OCI-LY1 (cell line): Measurements from ENCODE around the gene COQ9.

Source experiments
- H2AFZ ChIP-seq: fragments of 200-600 bp; sonication (generic), shearing (Covaris generic); 2 replicates; pipeline ENCODE4 v1.6.0; 2014; ENCODE audit warnings: antibody characterized with exemption, mild to moderate bottlenecking, low read length
- H3F3A ChIP-seq: fragments of 200-600 bp; sonication (generic), shearing (Covaris generic); 2 replicates; pipeline ENCODE4 v1.6.0; 2014; ENCODE audit warnings: mild to moderate bottlenecking, antibody characterized with exemption, low read length, moderate library complexity; ENCODE audit not compliant: insufficient read depth
- H3K27ac ChIP-seq: fragments of 200-600 bp; sonication (generic); 2 replicates; pipeline ENCODE4 v1.5.1; 2014; ENCODE audit warnings: low read length, mixed run types, mild to moderate bottlenecking, low read depth; ENCODE audit not compliant: poor library complexity, severe bottlenecking
- H3K27me3 ChIP-seq: fragments of 200-600 bp; sonication (generic); 2 replicates; pipeline ENCODE4 v1.6.0; 2014; ENCODE audit warnings: antibody characterized with exemption, mild to moderate bottlenecking, low read length, moderate library complexity; ENCODE audit not compliant: insufficient read depth
- H3K36me3 ChIP-seq: fragments of 200-600 bp; sonication (generic); 2 replicates; pipeline ENCODE4 v1.6.1; 2014; ENCODE audit warnings: mild to moderate bottlenecking, antibody characterized with exemption, low read length, moderate library complexity, mixed read lengths; ENCODE audit not compliant: insufficient read depth
- H3K4me1 ChIP-seq: fragments of 200-600 bp; sonication (generic); 2 replicates; pipeline ENCODE4 v1.5.1; 2014; ENCODE audit warnings: mild to moderate bottlenecking, low read length, moderate library complexity; ENCODE audit not compliant: insufficient read depth, severe bottlenecking
- H3K4me2 ChIP-seq: fragments of 200-600 bp; sonication (generic), shearing (Covaris generic); 2 replicates; pipeline ENCODE4 v1.6.1; 2014; ENCODE audit warnings: low read length
- H3K4me3 ChIP-seq: fragments of 200-600 bp; sonication (generic); 2 replicates; pipeline ENCODE4 v1.5.1; 2014; ENCODE audit warnings: low read length, low read depth, mild to moderate bottlenecking, mixed read lengths; ENCODE audit not compliant: poor library complexity, severe bottlenecking
- H3K79me2 ChIP-seq: fragments of 200-600 bp; shearing (Covaris generic); 2 replicates; pipeline ENCODE4 v1.6.1; 2016; ENCODE audit warnings: mixed run types, low read length, mixed read lengths; ENCODE audit not compliant: insufficient read depth
- H3K9ac ChIP-seq: fragments of 200-600 bp; sonication (generic), shearing (Covaris generic); 2 replicates; pipeline ENCODE4 v1.6.1; 2014; ENCODE audit warnings: mild to moderate bottlenecking, low read length, mixed read lengths
- H3K9me2 ChIP-seq: fragments of 200-600 bp; sonication (generic), shearing (Covaris generic); 2 replicates; pipeline ENCODE4 v1.6.1; 2014; ENCODE audit warnings: low read depth, mild to moderate bottlenecking, low read length, mixed read lengths
- H3K9me3 ChIP-seq: fragments of 200-600 bp; shearing (Covaris generic); 2 replicates; pipeline ENCODE4 v1.6.1; 2014; ENCODE audit warnings: low read length, mixed read lengths
- H4K20me1 ChIP-seq: fragments of 200-600 bp; sonication (generic), shearing (Covaris generic); 2 replicates; pipeline ENCODE4 v1.6.0; 2016; ENCODE audit warnings: mild to moderate bottlenecking, low read length; ENCODE audit not compliant: insufficient read depth
- EZH2 ChIP-seq: fragments of 200-600 bp; sonication (generic), shearing (Covaris generic); IDR thresholded peaks from 2 replicates; pipeline ENCODE4 v1.8.0; 2017; ENCODE audit warnings: borderline replicate concordance, mixed run types, mild to moderate bottlenecking, antibody characterized with exemption, low read length, moderate library complexity, mixed read lengths
- TF ChIP-seq, protein P1 (sequence below): fragments of 200-600 bp; sonication (generic), shearing (Covaris generic); IDR thresholded peaks from 2 replicates; pipeline ENCODE4 v1.5.1; 2017; ENCODE audit warnings: mild to moderate bottlenecking, antibody characterized with exemption, low read length, moderate library complexity, mixed read lengths

Gene COQ9

DNA sequence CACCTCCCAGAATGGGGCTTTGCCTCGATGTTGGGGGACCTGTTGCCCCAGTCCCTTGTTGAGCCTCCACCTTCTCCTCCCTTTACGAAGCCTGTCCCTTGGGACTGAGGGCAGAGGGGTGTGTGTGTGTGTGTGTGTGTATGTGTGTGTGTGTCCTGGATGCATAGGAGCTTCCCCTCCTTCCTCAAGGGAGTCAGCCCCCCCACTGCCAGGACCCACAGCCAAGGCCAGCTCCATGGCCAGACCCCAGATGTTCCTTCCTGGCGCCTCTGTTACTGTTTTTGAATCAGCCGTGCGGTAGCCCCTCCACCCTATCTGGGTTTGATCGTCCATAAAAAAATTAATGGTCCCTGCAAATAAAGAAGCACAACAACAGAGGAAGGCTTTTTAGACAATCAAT lies 56.7 kb downstream of the COQ9 start:
- H3K4me3 ChIP-seq: no peak overlapping the region
- no peak overlapping the region for H3K4me2 ChIP-seq
- no peaks in the 10 kb centered on the region for H3K4me1 ChIP-seq
- no peaks in the 10 kb centered on the region for H4K20me1 ChIP-seq
- H3K36me3 ChIP-seq: no peaks in the 10 kb centered on the region
- H3K27me3 ChIP-seq: peaks cover 9% of the 10 kb centered on the region; the same call in 1 of the 2 replicates
- H3K9me3 ChIP-seq: no peaks in the 10 kb centered on the region
- H3K79me2 ChIP-seq: no peaks in the 10 kb centered on the region
- H2AFZ ChIP-seq: no peak overlapping the region
- no peaks in the 10 kb centered on the region for H3F3A ChIP-seq
- H3K27ac ChIP-seq: no peak overlapping the region
- H3K9me2 ChIP-seq: no peaks in the 10 kb centered on the region
- no peak overlapping the region for H3K9ac ChIP-seq
- no peak for TF ChIP-seq EZH2
- TF ChIP-seq, protein P1, sequence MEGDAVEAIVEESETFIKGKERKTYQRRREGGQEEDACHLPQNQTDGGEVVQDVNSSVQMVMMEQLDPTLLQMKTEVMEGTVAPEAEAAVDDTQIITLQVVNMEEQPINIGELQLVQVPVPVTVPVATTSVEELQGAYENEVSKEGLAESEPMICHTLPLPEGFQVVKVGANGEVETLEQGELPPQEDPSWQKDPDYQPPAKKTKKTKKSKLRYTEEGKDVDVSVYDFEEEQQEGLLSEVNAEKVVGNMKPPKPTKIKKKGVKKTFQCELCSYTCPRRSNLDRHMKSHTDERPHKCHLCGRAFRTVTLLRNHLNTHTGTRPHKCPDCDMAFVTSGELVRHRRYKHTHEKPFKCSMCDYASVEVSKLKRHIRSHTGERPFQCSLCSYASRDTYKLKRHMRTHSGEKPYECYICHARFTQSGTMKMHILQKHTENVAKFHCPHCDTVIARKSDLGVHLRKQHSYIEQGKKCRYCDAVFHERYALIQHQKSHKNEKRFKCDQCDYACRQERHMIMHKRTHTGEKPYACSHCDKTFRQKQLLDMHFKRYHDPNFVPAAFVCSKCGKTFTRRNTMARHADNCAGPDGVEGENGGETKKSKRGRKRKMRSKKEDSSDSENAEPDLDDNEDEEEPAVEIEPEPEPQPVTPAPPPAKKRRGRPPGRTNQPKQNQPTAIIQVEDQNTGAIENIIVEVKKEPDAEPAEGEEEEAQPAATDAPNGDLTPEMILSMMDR: no peak

GRCh38 chr16:57504491-57504890 lies 57.2 kb downstream of the COQ9 start:
- Histone ChIP-seq H2AFZ (no peak overlapping the region), H3K27ac (no peak overlapping the region), H3K36me3 (no peaks in the 10 kb centered on the region), H3K9me3 (no peaks in the 10 kb centered on the region), H3K79me2 (no peaks in the 10 kb centered on the region), H3K4me3 (no peak overlapping the region), H3K4me2 (no peak overlapping the region), H3K9me2 (no peaks in the 10 kb centered on the region), H3K4me1 (no peaks in the 10 kb centered on the region), H3K9ac (no peak overlapping the region), H3F3A (no peaks in the 10 kb centered on the region), H3K27me3 (peaks cover 9% of the 10 kb centered on the region; the same call in 1 of the 2 replicates), H4K20me1 (no peaks in the 10 kb centered on the region)
- TF ChIP-seq, protein P1: no peak
- TF ChIP-seq EZH2: no peak

- TF ChIP-seq, protein P1: no peak
- no peak for TF ChIP-seq EZH2
- no peaks in the 10 kb centered on the region for H3K9me3 ChIP-seq
- no peaks in the 10 kb centered on the region for H3F3A ChIP-seq
- H3K79me2 ChIP-seq: no peaks in the 10 kb centered on the region
- peaks cover 9% of the 10 kb centered on the region; the same call in 1 of the 2 replicates for H3K27me3 ChIP-seq
- no peak overlapping the region for H3K9ac ChIP-seq
- H3K4me1 ChIP-seq: no peaks in the 10 kb centered on the region
- no peak overlapping the region for H3K27ac ChIP-seq
- no peaks in the 10 kb centered on the region for H4K20me1 ChIP-seq
- no peak overlapping the region for H3K4me3 ChIP-seq
- no peak overlapping the region for H3K4me2 ChIP-seq
- H2AFZ ChIP-seq: no peak overlapping the region
- no peaks in the 10 kb centered on the region for H3K36me3 ChIP-seq
- no peaks in the 10 kb centered on the region for H3K9me2 ChIP-seq
Observed at GRCh38 chr16:57505169-57505568, 57.9 kb downstream of the COQ9 start.
